Stimulated activated CD8-positive, alpha-beta memory T cell treated with anti-CD3 and anti-CD28 coated beads, Interleukin-7, amount 100 ng/mL, for 24 hours (primary cell): ENCODE results near the gene RSL24D1.
"Not testable (repeated sequence)": the region's sequence is repeated elsewhere in the genome, so short reads cannot be mapped to it uniquely, and the experiment has no call there.

ENCODE experiments used
- DNase-seq: peaks from one replicate; pipeline ENCODE4 v3.0.0-alpha.2; 2020; ENCODE audit warnings: low read depth

Gene RSL24D1

GRCh38 chr15:55204464-55204863, 7.7 kb upstream of the RSL24D1 start:
- no peak for DNase-seq

- DNase-seq, result no peak
These were observed 5.5 kb upstream of the RSL24D1 start for GRCh38 chr15:55202206-55202605.

DNA sequence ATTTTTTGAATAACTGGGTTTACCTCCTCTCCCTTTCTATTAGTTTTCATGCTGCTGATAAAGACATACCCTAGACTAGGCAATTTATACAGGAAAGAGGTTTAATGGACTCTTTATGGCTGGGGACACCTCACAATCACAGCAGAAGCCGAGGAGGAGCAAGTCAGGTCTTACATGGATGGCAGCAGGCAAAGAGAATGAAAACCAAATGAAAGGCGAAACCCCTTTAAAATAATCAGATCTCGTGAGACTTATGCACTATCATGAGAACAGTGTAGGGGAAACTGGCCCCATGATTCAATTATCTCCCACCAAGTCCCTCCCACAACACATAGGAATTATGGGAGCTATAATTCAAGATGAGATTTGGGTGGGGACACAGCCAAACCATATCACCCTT, 2.0 kb upstream of the RSL24D1 start:
- DNase-seq, result no peak

GRCh38 chr15:55197719-55198118, 978 bp upstream of the RSL24D1 start:
- DNase-seq, result no peak

DNA sequence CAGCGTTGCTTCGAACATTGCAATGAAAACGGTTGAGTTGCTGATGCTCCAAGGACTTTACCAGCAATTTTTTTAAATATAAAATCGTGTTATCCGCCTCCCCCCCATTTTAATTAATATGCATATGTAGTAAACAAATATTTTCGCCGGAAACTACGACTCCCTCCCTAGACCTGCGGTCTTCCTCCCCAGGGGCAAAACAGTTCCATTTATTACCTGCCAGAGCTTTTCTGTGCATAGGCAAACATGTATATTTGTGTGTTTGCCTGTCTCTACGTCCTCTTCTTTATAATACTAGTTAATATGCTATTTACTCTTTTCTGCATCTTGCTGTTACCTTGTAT, 593 bp upstream of the RSL24D1 start:
- DNase-seq, result no peak

DNA sequence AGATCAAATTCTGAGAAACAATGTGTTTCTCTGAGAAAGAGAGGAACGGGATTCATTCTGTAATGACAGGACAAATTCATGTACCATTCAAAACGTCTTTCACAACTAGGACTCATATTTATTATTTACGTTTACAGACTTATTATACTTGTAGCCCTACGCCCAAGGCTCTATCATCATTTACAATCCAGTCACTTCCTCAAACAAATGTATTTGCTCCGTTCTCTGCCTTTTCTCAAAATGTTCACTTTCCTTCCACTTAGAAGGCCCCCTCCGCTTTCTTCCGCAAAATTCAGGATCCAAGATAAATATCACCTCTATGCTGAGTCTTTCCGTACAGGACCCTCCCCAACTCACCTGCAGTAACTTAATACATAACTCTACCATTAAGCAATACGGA, 745 bp downstream of the RSL24D1 start:
- no peak for DNase-seq

DNA sequence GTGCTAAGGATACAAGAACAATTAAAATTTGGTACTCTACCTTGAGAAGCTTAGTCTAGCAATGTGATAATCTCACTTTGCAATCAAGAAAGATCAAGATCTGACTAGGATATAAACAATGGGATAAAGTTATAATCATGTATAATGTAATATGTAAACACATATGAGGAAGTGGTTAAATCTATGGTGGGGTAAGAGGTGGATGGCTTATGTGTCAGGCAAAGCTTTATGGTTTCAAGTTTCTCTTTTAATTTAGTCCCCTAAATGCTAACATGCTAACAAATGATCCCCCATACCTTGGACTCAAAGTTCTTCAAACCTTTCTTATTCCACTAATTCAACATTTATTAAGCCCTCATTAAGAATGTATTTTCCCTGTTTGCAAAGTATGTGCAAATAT, 2.5 kb downstream of the RSL24D1 start:
- DNase-seq, result no peak

DNA sequence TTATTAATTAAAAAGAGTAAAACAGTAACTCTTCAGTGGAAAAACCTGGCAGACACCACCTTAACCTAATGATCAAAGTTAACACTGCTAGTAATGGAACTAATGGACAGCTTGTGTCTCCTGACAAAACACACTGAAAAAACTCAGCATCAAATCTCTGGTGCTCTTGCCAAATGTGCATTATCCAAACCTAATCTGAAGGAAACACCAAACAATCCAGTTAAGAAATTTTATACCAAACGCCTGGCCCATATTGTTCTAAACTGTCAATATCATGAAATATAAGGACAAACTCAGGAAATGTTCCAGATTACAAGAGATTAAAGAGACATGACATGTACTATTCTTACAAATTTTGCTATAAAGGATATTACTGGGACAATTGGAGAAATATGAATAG, 10.4 kb downstream of the RSL24D1 start:
- no peak for DNase-seq

DNA sequence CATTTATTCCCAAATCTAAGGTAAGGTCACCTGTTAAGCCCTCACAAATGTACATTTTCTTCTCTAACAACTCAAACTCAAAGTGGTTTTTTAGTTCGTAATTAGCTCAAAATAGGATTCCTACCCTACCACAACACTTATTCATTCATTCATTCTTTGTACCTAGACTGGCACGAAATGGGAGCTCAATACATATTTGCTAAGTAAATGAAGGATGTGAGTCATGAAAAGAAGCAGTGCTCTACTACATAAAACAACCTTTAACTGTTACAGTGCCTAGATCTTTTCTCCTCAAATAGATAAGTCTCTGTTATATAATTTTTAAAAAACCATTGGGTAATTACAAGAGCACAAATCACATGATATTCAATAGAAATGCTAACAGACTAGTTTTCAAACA, 13.1 kb downstream of the RSL24D1 start:
- no peak for DNase-seq

DNA sequence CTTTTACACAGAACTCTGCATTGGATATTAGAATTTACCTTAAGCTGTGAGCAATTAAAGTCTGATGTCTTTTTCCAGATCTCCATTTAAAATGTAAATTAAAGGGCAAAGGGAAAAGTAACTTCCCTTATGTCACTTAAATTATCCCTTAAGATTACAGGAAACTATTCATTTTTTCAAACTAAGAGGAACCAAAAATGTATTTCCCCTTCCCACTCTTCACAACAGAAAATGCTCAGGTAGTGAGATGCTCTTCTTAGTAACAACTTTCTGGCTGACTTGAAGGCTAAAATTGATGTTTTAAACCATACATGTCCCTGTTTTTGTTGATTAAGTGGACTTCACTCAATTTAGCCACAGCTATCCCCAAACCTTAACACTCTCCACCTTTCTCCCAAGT, 17.6 kb downstream of the RSL24D1 start:
- DNase-seq, result no peak

DNA sequence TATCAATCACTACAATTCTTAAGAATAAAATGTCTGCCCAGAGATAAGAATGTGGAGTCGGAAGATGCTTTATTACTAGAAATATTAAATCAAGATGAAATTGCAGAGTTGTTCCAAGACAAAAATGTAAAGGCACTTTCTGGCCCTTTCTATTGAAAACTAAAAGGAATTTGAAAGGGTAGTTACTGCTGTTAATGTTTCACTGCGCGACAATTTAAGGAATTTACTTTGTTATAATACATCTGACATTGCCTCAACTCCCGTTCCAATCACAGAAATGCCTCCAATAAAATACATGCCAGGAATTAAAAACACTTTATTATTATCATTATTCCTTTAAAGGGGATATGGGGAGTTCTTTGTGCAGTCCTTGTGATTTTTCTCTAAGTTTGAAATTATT, 26.4 kb downstream of the RSL24D1 start:
- DNase-seq, result no peak

DNA sequence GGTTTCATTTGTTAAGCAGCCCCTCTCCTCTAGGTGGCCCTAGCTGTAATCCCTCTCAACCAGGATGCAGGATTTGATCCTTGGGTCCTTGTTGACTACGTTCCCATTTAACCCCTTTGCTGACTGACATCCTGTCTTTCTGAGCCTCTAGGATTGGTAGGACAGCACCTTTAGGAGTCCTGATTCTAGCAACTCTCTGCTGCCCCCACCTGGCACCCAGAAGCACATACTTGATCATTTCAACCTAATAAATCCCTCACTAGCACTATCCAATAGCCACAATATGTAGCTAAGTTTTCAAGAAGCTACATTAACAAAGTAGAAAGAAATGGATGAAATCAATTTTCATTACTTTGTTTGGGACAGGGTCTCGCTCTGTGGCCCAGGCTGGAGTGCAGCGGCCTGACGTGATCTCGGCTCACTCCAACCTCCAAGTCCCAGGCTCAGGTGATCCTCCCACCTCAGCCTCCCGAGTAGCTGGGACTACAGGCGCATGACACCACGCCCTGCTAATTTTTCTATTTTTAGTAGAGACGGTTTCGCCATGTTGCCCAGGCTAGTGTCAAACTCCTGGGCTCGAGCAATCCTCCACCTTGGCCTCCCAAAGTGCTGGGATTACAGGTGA, 28.3 kb downstream of the RSL24D1 start:
- DNase-seq, result peak; percentile 18

GRCh38 chr15:55164284-55164683, 32.5 kb downstream of the RSL24D1 start:
- DNase-seq, result no peak

- no peak for DNase-seq
These were observed 45.1 kb downstream of the RSL24D1 start for GRCh38 chr15:55151631-55152030.

- not testable (repeated sequence) for DNase-seq
These were observed 53.6 kb downstream of the RSL24D1 start for GRCh38 chr15:55143132-55143531.

GRCh38 chr15:55133972-55134371, 62.8 kb downstream of the RSL24D1 start:
- no peak for DNase-seq

DNA sequence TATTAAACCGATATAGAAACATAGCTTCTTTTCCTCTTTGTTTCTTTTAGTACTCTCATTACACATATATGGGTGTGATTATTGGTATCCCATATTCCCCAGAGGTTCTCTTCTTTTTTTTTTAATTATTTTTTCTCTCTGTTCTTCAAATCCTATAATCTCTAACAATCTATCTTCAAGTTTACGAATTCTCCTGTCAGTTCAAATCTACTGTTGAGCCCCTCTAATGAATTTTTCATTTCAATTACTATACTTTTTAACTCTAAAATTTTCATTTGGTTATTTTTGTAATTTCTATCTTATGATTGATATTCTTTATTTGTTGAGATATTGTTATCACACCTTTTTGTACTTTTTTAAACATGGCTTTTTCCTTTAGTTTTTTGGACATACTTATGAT, 64.1 kb downstream of the RSL24D1 start:
- no peak for DNase-seq
